IMR-90 (cell line): ENCODE results near the gene RETREG1. TPM values are rescaled to one million over a fixed set of nuclear protein-coding genes. Genes with fewer than 3 reads are reported as not detected.

Source experiments
- ATAC-seq: fragments of 200-7000 bp; cut with Tn5 transposase; 2 replicates; pipeline ENCODE4 v1.9.1; 2020; ENCODE audit warnings: low read depth, mild to moderate bottlenecking, moderate library complexity
- BruUV-seq: library from RNA; stranded (reverse); fragments of 400-500 nt; replicated peaks from 2 replicates; lab custom pipeline; 2021; lab: Mats Ljungman, UMichigan
- CTCF ChIA-PET: fragments of 300-600 bp; formaldehyde crosslinking; extraction: SDS; loops from one replicate; lab custom pipeline; 2021; ENCODE audit warnings: antibody characterized with exemption; lab: Yijun Ruan, JAX
- POLR2A ChIA-PET: fragments of 300-600 bp; sonication (Branson Sonifier 250); formaldehyde crosslinking; loops from one replicate; lab custom pipeline; 2022; ENCODE audit warnings: antibody characterized with exemption; ENCODE audit not compliant: unreplicated experiment; lab: Charles Lee
- DNase-seq: peaks from one replicate; pipeline ENCODE4 v3.0.0; 2013
- H2AFZ ChIP-seq: replicated peaks from 2 replicates; pipeline ENCODE3; 2013; ENCODE audit warnings: low read length, mild to moderate bottlenecking; ENCODE audit not compliant: poor library complexity
- H2AK5ac ChIP-seq: 2 replicates; pipeline ENCODE4 v1.6.1; 2013; ENCODE audit warnings: low read depth, low read length, inconsistent platforms
- H2AK9ac ChIP-seq: replicated peaks from 2 replicates; pipeline ENCODE3; 2013; ENCODE audit warnings: mild to moderate bottlenecking, low read depth, low read length, moderate library complexity; ENCODE audit not compliant: poor library complexity
- H2BK120ac ChIP-seq: 2 replicates; pipeline ENCODE4 v1.6.1; 2013; ENCODE audit warnings: low read depth, low read length, inconsistent platforms
- H2BK15ac ChIP-seq: 3 replicates; pipeline ENCODE4 v1.6.1; 2013; ENCODE audit warnings: low read depth, low read length, inconsistent platforms
- H2BK20ac ChIP-seq: 2 replicates; pipeline ENCODE4 v1.6.1; 2013; ENCODE audit warnings: low read depth, mild to moderate bottlenecking, inconsistent platforms, low read length, moderate library complexity
- H2BK5ac ChIP-seq: 2 replicates; pipeline ENCODE4 v1.6.1; 2013; ENCODE audit warnings: mild to moderate bottlenecking, low read depth, low read length, inconsistent platforms; ENCODE audit not compliant: poor library complexity, severe bottlenecking
- H3K14ac ChIP-seq: replicated peaks from 2 replicates; pipeline ENCODE4 v1.6.1; 2013; ENCODE audit warnings: low read depth, low read length, inconsistent platforms
- H3K18ac ChIP-seq: 2 replicates; pipeline ENCODE4 v1.6.1; 2013; ENCODE audit warnings: low read depth, low read length, control low read depth
- H3K23ac ChIP-seq: 2 replicates; pipeline ENCODE4 v1.6.1; 2013; ENCODE audit warnings: low read depth, low read length, inconsistent platforms
- H3K27ac ChIP-seq: 2 replicates; pipeline ENCODE4 v1.5.1; 2013; ENCODE audit warnings: mild to moderate bottlenecking, control low read depth, low read length; ENCODE audit not compliant: insufficient read depth
- H3K27me3 ChIP-seq: 2 replicates; pipeline ENCODE4 v1.6.1; 2013; ENCODE audit warnings: low read length; ENCODE audit not compliant: control insufficient read depth, insufficient read depth
- H3K36me3 ChIP-seq: 2 replicates; pipeline ENCODE4 v1.6.1; 2013; ENCODE audit warnings: low read length, mixed read lengths; ENCODE audit not compliant: control insufficient read depth, insufficient read depth
- H3K4ac ChIP-seq: 2 replicates; pipeline ENCODE4 v1.6.1; 2013; ENCODE audit warnings: low read depth, low read length, inconsistent platforms
- H3K4me1 ChIP-seq: 2 replicates; pipeline ENCODE4 v1.6.1; 2013; ENCODE audit warnings: low read length, mixed read lengths; ENCODE audit not compliant: control insufficient read depth, insufficient read depth
- H3K4me2 ChIP-seq: 2 replicates; pipeline ENCODE4 v1.6.1; 2013; ENCODE audit warnings: low read depth, mild to moderate bottlenecking, control low read depth, low read length, moderate library complexity
- H3K4me3 ChIP-seq: 2 replicates; pipeline ENCODE4 v1.5.1; 2013; ENCODE audit warnings: low read depth, mild to moderate bottlenecking, control low read depth, low read length, moderate library complexity; ENCODE audit not compliant: insufficient read depth
- H3K56ac ChIP-seq: 2 replicates; pipeline ENCODE4 v1.6.1; 2013; ENCODE audit warnings: low read length, inconsistent platforms; ENCODE audit not compliant: insufficient read depth; ENCODE audit errors: extremely low read depth
- H3K79me1 ChIP-seq, 2 experiments: 2 replicates each; pipeline ENCODE4 v1.6.1; 2013; ENCODE audit warnings: low read length in 2 of 2, inconsistent platforms in 1 of 2, low read depth in 1 of 2
- H3K9ac ChIP-seq: 2 replicates; pipeline ENCODE4 v1.6.1; 2013; ENCODE audit warnings: low read depth, low read length, control low read depth
- H3K9me1 ChIP-seq: 2 replicates; pipeline ENCODE4 v1.6.1; 2013; ENCODE audit warnings: low read length, inconsistent platforms; ENCODE audit not compliant: insufficient read depth
- H3K9me3 ChIP-seq: 2 replicates; pipeline ENCODE4 v1.6.1; 2013; ENCODE audit warnings: low read length; ENCODE audit not compliant: control insufficient read depth, insufficient read depth
- H4K20me1 ChIP-seq: 2 replicates; pipeline ENCODE4 v1.6.1; 2013; ENCODE audit warnings: low read length, inconsistent platforms; ENCODE audit not compliant: insufficient read depth
- H4K5ac ChIP-seq: 2 replicates; pipeline ENCODE4 v1.6.1; 2013; ENCODE audit warnings: mild to moderate bottlenecking, low read depth, low read length, control low read depth
- H4K8ac ChIP-seq, 2 experiments: 2 replicates each; pipeline ENCODE4 v1.6.1; 2013; ENCODE audit warnings: low read depth in 2 of 2, low read length in 2 of 2, control low read depth in 1 of 2, inconsistent platforms in 1 of 2
- H4K91ac ChIP-seq: 2 replicates; pipeline ENCODE4 v1.6.1; 2013; ENCODE audit warnings: low read depth, low read length, inconsistent platforms; ENCODE audit not compliant: insufficient read depth
- CTCF ChIP-seq: conservative IDR thresholded peaks from 2 replicates; pipeline ENCODE4 v1.5.1; 2012; ENCODE audit warnings: mild to moderate bottlenecking, low read depth, low read length, improper control_type of control experiment
- ELK1 ChIP-seq: fragments of 150-350 bp; IDR thresholded peaks from 2 replicates; pipeline ENCODE4 v1.6.1; 2016; ENCODE audit warnings: low read depth, mild to moderate bottlenecking, low read length, moderate library complexity, borderline replicate concordance
- FOS ChIP-seq: fragments of 150-350 bp; IDR thresholded peaks from 2 replicates; pipeline ENCODE4 v1.6.1; 2016; ENCODE audit warnings: low read depth, low read length
- MXI1 ChIP-seq: IDR thresholded peaks from 2 replicates; pipeline ENCODE4 v1.6.1; 2012; ENCODE audit warnings: low read depth, mild to moderate bottlenecking, low read length, moderate library complexity, borderline replicate concordance
- RAD21 ChIP-seq: IDR thresholded peaks from 2 replicates; pipeline ENCODE4 v1.6.1; 2012; ENCODE audit warnings: low read length, improper control_type of control experiment
- SMC3 ChIP-seq: fragments of 150-350 bp; IDR thresholded peaks from 2 replicates; pipeline ENCODE4 v1.6.1; 2016; ENCODE audit warnings: low read depth, mild to moderate bottlenecking, antibody characterized with exemption, low read length, moderate library complexity
- WGBS, 2 experiments: methylation state at CpG; one replicate each; pipeline versions ENCODE4 v1.1.5 to v1.1.7; 2013; ENCODE audit warnings: missing lambda C conversion rate in 2 of 2; ENCODE audit not compliant: insufficient read length in 1 of 2; ENCODE audit errors: extremely low coverage in 2 of 2; 5-methylcytosine and 5-hydroxymethylcytosine counted together
- dilution Hi-C: fragments of 300-500 bp; cut with HindIII; formaldehyde crosslinking; loops from one replicate; pipeline ENCODE4 v1.14.3; 2018; ENCODE audit warnings: low sequenced_read_pairs; ENCODE audit not compliant: unreplicated experiment
- in situ Hi-C: fragments of 300-500 bp; cut with MboI; formaldehyde crosslinking; loops from 3 replicates; pipeline ENCODE4 v1.14.3; 2019; ENCODE audit warnings: low sequenced_read_pairs, inconsistent platforms, mixed read lengths
- intact Hi-C: fragments of 100-400 bp; cut with micrococcal nuclease; formaldehyde crosslinking; loops from 2 replicates; pipeline ENCODE4 v1.10.0; 2022
- polyA plus RNA-seq, 3 experiments: library from polyadenylated mRNA; depleted of rRNA; stranded (reverse); fragments of >200 nt; gene quantifications; 2 replicates each; pipeline ENCODE4 v1.2.3, GENCODE V29; 2012; ENCODE audit warnings: low replicate concordance in 1 of 3
- total RNA-seq: library from RNA; depleted of rRNA; stranded (reverse); fragments of >200 nt; gene quantifications from 2 replicates; pipeline ENCODE4 v1.2.3, GENCODE V29; 2012

The RETREG1 gene
- total and polyA plus RNA-seq, 2 of the 4 experiments (the other 2 are of a cell fraction), result not detected

DNA sequence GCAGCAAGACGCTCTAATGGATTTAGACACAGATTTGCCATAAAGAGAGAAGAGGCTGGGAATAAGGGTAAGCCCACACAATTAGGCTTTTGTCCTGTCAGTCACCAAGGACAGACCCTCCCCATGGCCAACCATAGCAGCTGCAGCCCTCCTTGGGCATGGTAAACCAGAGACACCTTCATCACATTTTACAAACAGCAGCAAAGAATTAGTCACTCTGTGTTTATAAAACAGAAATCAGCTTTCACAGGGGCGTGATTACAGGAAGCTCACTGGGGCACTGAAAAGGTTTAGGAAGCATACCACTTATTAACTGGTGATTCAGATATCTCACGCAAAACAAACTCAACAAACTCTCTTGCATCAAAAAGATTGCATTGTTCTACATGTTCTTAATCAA, 113.9 kb downstream of the RETREG1 start:
- CTCF ChIA-PET, result no interaction called here
- intact Hi-C loops, result no loop called here
- no TSS peak for BruUV-seq

More for the DNA sequence above, 113.9 kb downstream of the RETREG1 start:
- in situ Hi-C loops, result no loop called here
- Histone ChIP-seq H3K36me3 (no peaks in the 10 kb centered on the region), H3K4me1 (peaks cover 2% of the 10 kb centered on the region; the same call in 1 of the 2 replicates), H3K4me3 (no peak overlapping the region), H2AK9ac (no peak overlapping the region), H2BK20ac (no peak overlapping the region), H3K56ac (no peak overlapping the region), H3K27ac (no peak overlapping the region), H4K5ac (no peak overlapping the region), H3K4me2 (no peak overlapping the region), H3K9me1 (no peaks in the 10 kb centered on the region), H3K23ac (no peak overlapping the region), H3K27me3 (peaks cover 11% of the 10 kb centered on the region), H3K18ac (no peak overlapping the region), H3K14ac (no peak overlapping the region), H2BK15ac (no peak overlapping the region), H3K9me3 (0 out of 2 replicates have a peak, but pooled peaks cover 2% of the 10 kb centered on the region), H4K8ac (no peak overlapping the region), H4K20me1 (no peaks in the 10 kb centered on the region), H2BK120ac (no peak overlapping the region), H2AFZ (no peak overlapping the region), H3K9ac (no peak overlapping the region), H2BK5ac (no peak overlapping the region), H3K4ac (no peak overlapping the region), H2AK5ac (no peak overlapping the region), H4K91ac (no peak overlapping the region), H3K79me1 (no peaks in the 10 kb centered on the region)
- dilution Hi-C loops, result no loop called here
- WGBS, 2 experiments, result 40% methylated on average over 1 of the region's 3 CpGs; no CpG with 5 or more reads in 1 of the 2 experiments
- DNase-seq, result peak; percentile 9
- no peak for TF ChIP-seq FOS
- no peak for TF ChIP-seq ELK1
- TF ChIP-seq CTCF, result no peak
- TF ChIP-seq MXI1, result no peak
- no peak for TF ChIP-seq RAD21
- TF ChIP-seq SMC3, result no peak
- ATAC-seq, result peak; percentile 51; the same call in 1 of the 2 replicates
- POLR2A ChIA-PET, result no interaction called here
